K562 (cell line): Measurements from ENCODE around the gene B3GALT5. TPM values are rescaled to one million over a fixed set of nuclear protein-coding genes. Genes with fewer than 3 reads are reported as not detected.

Experiments
- ATAC-seq: fragments of 200-7000 bp; cut with Tn5 transposase; 3 replicates; pipeline ENCODE4 v1.9.1; 2020; ENCODE audit warnings: moderate library complexity
- BruUV-seq: library from RNA; stranded (reverse); fragments of 400-500 nt; replicated peaks from 2 replicates; lab custom pipeline; 2021; lab: Mats Ljungman, UMichigan
- CTCF ChIA-PET: fragments of 300-600 bp; formaldehyde crosslinking; extraction: SDS; loops from one replicate; lab custom pipeline; 2021; ENCODE audit warnings: low intra/inter-chr PET ratio; lab: Yijun Ruan, JAX
- POLR2A ChIA-PET: fragments of 300-600, 350-650 bp; sonication (Branson Sonifier 250); formaldehyde crosslinking; extraction: SDS; loops from one replicate; lab custom pipeline; 2021; ENCODE audit warnings: antibody characterized with exemption, inconsistent platforms; lab: Yijun Ruan, JAX
- DNase-seq, 4 experiments: peaks; one replicate each; pipeline versions ENCODE4 v3.0.0 to v3.0.0-alpha.2; 2011 to 2018; ENCODE audit warnings: low spot score in 3 of 4, mixed read lengths in 3 of 4; ENCODE audit errors: extremely low read depth in 1 of 4
- FAIRE-seq: peaks from 2 replicates; lab custom pipeline; 2011; peaks lifted over from hg19 to GRCh38; lab: Jason Lieb, UNC
- H2AFZ ChIP-seq: 2 replicates; pipeline ENCODE4 v1.6.0; 2011; ENCODE audit warnings: low read depth, low read length, control low read depth, inconsistent platforms
- H3K27ac ChIP-seq: fragments of 200-600 bp; 3 replicates; pipeline ENCODE4 v1.8.0; 2011; ENCODE audit warnings: low read depth, mild to moderate bottlenecking, control low read depth, inconsistent platforms, low read length, moderate library complexity, mixed read lengths; ENCODE audit errors: extremely low read depth
- H3K27me3 ChIP-seq, 2 experiments: fragments of 300-600 bp in 1 of 2; 2 replicates in 1 of 2; 3 replicates in 1 of 2; pipeline versions ENCODE4 v1.6.0 to v1.8.0; 2011; ENCODE audit warnings: inconsistent platforms in 2 of 2, low read length in 2 of 2, mild to moderate bottlenecking in 1 of 2, mixed read lengths in 1 of 2, moderate library complexity in 1 of 2; ENCODE audit not compliant: control insufficient read depth in 2 of 2, insufficient read depth in 2 of 2
- H3K36me3 ChIP-seq: fragments of 300-600 bp; 3 replicates; pipeline ENCODE4 v1.8.0; 2011; ENCODE audit warnings: mild to moderate bottlenecking, low read length, inconsistent platforms; ENCODE audit not compliant: control insufficient read depth, insufficient read depth
- H3K4me1 ChIP-seq, 2 experiments: fragments of 200-600 bp in 1 of 2; replicated peaks in 1 of 2; 2 replicates in 1 of 2; 3 replicates in 1 of 2; pipeline versions ENCODE4 v1.5.1 to v1.8.0; 2011; ENCODE audit warnings: inconsistent platforms in 2 of 2, low read length in 2 of 2, mild to moderate bottlenecking in 1 of 2, mixed read lengths in 1 of 2, moderate library complexity in 1 of 2; ENCODE audit not compliant: control insufficient read depth in 2 of 2, insufficient read depth in 2 of 2
- H3K4me2 ChIP-seq: 2 replicates; pipeline ENCODE4 v1.6.1; 2011; ENCODE audit warnings: low read length, control low read depth, inconsistent platforms, mixed read lengths; ENCODE audit not compliant: insufficient read depth
- H3K4me3 ChIP-seq: fragments of 200-600 bp; sonication (generic), shearing (Covaris generic); 2 replicates; pipeline ENCODE4 v1.5.1; 2016; ENCODE audit warnings: control low read depth, inconsistent platforms
- H3K79me2 ChIP-seq: fragments of 200-600 bp; 3 replicates; pipeline ENCODE4 v1.8.0; 2011; ENCODE audit warnings: low read length, inconsistent platforms; ENCODE audit not compliant: control insufficient read depth, insufficient read depth
- H3K9ac ChIP-seq, 2 experiments: 2 replicates each; pipeline versions ENCODE4 v1.6.0 to v1.6.1; 2011; ENCODE audit warnings: low read depth in 2 of 2, low read length in 2 of 2, control low read depth in 1 of 2, inconsistent platforms in 1 of 2, mild to moderate bottlenecking in 1 of 2, mixed read lengths in 1 of 2; ENCODE audit not compliant: insufficient read depth in 1 of 2
- H3K9me1 ChIP-seq: one replicate; pipeline ENCODE4 v1.6.0; 2011; ENCODE audit warnings: inconsistent platforms, mild to moderate bottlenecking, low read length, moderate library complexity; ENCODE audit not compliant: control insufficient read depth, insufficient read depth
- H3K9me3 ChIP-seq: replicated peaks from 2 replicates; pipeline ENCODE4 v1.5.1; 2011; ENCODE audit warnings: low read depth, low read length, inconsistent platforms; ENCODE audit not compliant: control insufficient read depth, insufficient read depth
- H4K20me1 ChIP-seq: replicated peaks from 2 replicates; pipeline ENCODE4 v1.6.1; 2011; ENCODE audit warnings: low read length, inconsistent platforms, mixed read lengths; ENCODE audit not compliant: control insufficient read depth, insufficient read depth
- CBFA2T3 ChIP-seq: fragments of 450-650 bp; IDR thresholded peaks from 2 replicates; pipeline ENCODE4 v1.6.1; 2017
- CHD4 ChIP-seq: fragments of 200-600 bp; sonication (generic); IDR thresholded peaks from 3 replicates; pipeline ENCODE4 v1.6.1; 2012; ENCODE audit warnings: low read depth, mild to moderate bottlenecking, mixed read lengths, low read length, inconsistent platforms; ENCODE audit not compliant: insufficient read depth, insufficient replicate concordance, poor library complexity, severe bottlenecking
- MAFK ChIP-seq: IDR thresholded peaks from 2 replicates; pipeline ENCODE4 v1.6.1; 2011; ENCODE audit warnings: low read length, improper control_type of control experiment
- OTX1 ChIP-seq: fragments of 450-650 bp; formaldehyde crosslinking; IDR thresholded peaks from 2 replicates; pipeline ENCODE4 v1.4.0; 2022; ENCODE audit warnings: mild to moderate bottlenecking
- POLR3A ChIP-seq: IDR thresholded peaks from 2 replicates; pipeline ENCODE4 v1.6.1; 2011; ENCODE audit warnings: borderline replicate concordance, mild to moderate bottlenecking, moderate library complexity; ENCODE audit not compliant: insufficient read length, insufficient read depth; ENCODE audit errors: extremely low read depth
- RB1 ChIP-seq: fragments of 450-650 bp; IDR thresholded peaks from 2 replicates; pipeline ENCODE4 v1.6.1; 2017; ENCODE audit warnings: low read depth, mild to moderate bottlenecking
- SMARCA4 ChIP-seq: fragments of 450-650 bp; IDR thresholded peaks from 2 replicates; pipeline ENCODE4 v1.6.1; 2016
- SMARCE1 ChIP-seq: fragments of 450-650 bp; IDR thresholded peaks from 2 replicates; pipeline ENCODE4 v1.7.1; 2016; ENCODE audit warnings: mild to moderate bottlenecking
- SRSF9 ChIP-seq: fragments of 200-400 bp; formaldehyde crosslinking; IDR thresholded peaks from 2 replicates; pipeline ENCODE4 v1.6.1; 2017; ENCODE audit warnings: low read depth, low read length, borderline replicate concordance
- WGBS: fragments of 100-300 bp; shearing (Covaris generic); methylation state at CpG from one replicate; pipeline ENCODE4 v1.1.6; 2016; ENCODE audit warnings: low coverage, mixed read lengths; ENCODE audit not compliant: insufficient coverage; ENCODE audit errors: missing lambda C conversion rate; 5-methylcytosine and 5-hydroxymethylcytosine counted together
- in situ Hi-C: fragments of 300-500 bp; cut with MboI; formaldehyde crosslinking; loops from 4 replicates; pipeline ENCODE4 v1.15.0; 2018; ENCODE audit warnings: inconsistent platforms, mixed read lengths
- intact Hi-C: fragments of 100-400 bp; cut with micrococcal nuclease; formaldehyde crosslinking; loops from 2 replicates; pipeline ENCODE4 v1.14.2; 2022
- polyA plus RNA-seq, 8 experiments: library from polyadenylated mRNA; depleted of rRNA in 4 of 8; stranded (reverse) in 5 of 8; unstranded in 3 of 8; fragments of >200 nt; fragmentation: Nextera tagmentation in 2 of 8; fragmentation: Illumina TruSeq in 1 of 8; extraction: Ambion mirVana in 2 of 8; extraction: Trizol in 1 of 8; gene quantifications; 2 replicates each; pipeline versions ENCODE4 v1.2.1 to v1.2.3, GENCODE V29; 2011 to 2014; ENCODE audit warnings: inconsistent platforms in 1 of 8, missing spikeins in 1 of 8
- total RNA-seq, 7 experiments: library from RNA; depleted of rRNA in 6 of 7; stranded (reverse); fragments of >200 nt in 6 of 7; fragmentation: Illumina TruSeq in 2 of 7; extraction: Trizol in 2 of 7; gene quantifications; 2 replicates each; pipeline versions ENCODE4 v1.2.1 to v1.2.3, GENCODE V29; 2011 to 2021; ENCODE audit warnings: low replicate concordance in 1 of 7
- TF ChIP-seq, protein P1 (sequence below): fragments of 250-450 bp; sonication (Bioruptor Pico); IDR thresholded peaks from 2 replicates; pipeline ENCODE4 v1.4.0; 2020; ENCODE audit warnings: mild to moderate bottlenecking, moderate library complexity

Gene B3GALT5
- total and polyA plus RNA-seq, 9 of the 15 experiments (the other 6 are each of a cell fraction or from before 2014, with no cell fraction given): 0.02 TPM; not detected in 8

GRCh38 chr21:39644062-39644560, 31.4 kb downstream of the B3GALT5 start:
- H3K9me1 ChIP-seq: no peaks in the 10 kb centered on the region
- intact Hi-C loops (no loop called here), in situ Hi-C loops (no loop called here)
- no peak for FAIRE-seq
- ChIA-PET CTCF (no interaction called here), POLR2A (no interaction called here)
- no peak overlapping the region for H3K9ac ChIP-seq
- no TSS peak for BruUV-seq
- H4K20me1 ChIP-seq: no peaks in the 10 kb centered on the region
- H3K9me3 ChIP-seq: no peaks in the 10 kb centered on the region
- no peak for DNase-seq
- H3K36me3 ChIP-seq: no peaks in the 10 kb centered on the region
- no peaks in the 10 kb centered on the region for H3K4me1 ChIP-seq
- no peak overlapping the region for H3K27ac ChIP-seq
- H3K79me2 ChIP-seq: no peaks in the 10 kb centered on the region
- no peak overlapping the region for H3K4me2 ChIP-seq
- peaks cover 12 to 16% of the 10 kb centered on the region in 2 experiments for H3K27me3 ChIP-seq
- TF ChIP-seq POLR3A (no peak), MAFK (no peak), SMARCE1 (no peak), RB1 (no peak), CHD4 (no peak), OTX1 (CRISPR knock-in tag) (no peak), CBFA2T3 (no peak), SMARCA4 (no peak), SRSF9 (no peak)
- TF ChIP-seq, protein P1, sequence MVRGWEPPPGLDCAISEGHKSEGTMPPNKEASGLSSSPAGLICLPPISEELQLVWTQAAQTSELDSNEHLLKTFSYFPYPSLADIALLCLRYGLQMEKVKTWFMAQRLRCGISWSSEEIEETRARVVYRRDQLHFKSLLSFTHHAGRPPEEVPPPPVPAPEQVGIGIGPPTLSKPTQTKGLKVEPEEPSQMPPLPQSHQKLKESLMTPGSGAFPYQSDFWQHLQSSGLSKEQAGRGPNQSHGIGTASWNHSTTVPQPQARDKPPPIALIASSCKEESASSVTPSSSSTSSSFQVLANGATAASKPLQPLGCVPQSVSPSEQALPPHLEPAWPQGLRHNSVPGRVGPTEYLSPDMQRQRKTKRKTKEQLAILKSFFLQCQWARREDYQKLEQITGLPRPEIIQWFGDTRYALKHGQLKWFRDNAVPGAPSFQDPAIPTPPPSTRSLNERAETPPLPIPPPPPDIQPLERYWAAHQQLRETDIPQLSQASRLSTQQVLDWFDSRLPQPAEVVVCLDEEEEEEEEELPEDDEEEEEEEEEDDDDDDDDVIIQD: no peak
- no peak overlapping the region for H2AFZ ChIP-seq
- ATAC-seq: no peak
- WGBS: 1% methylated on average over 6 of the region's 6 CpGs
- no peak overlapping the region for H3K4me3 ChIP-seq
